Transverse colon (tissue), 4 donors: ENCODE data around the gene CCL16.

Experiments used
- CTCF ChIP-seq, 5 experiments: fragments of 200-600 bp in 3 of 5; fragments of 450-650 bp in 2 of 5; sonication (generic) in 3 of 5; IDR thresholded peaks; 1 replicate in 2 of 5; 2 replicates in 3 of 5; pipeline ENCODE4 v1.5.1; 2016 to 2017; ENCODE audit warnings: antibody characterized with exemption in 5 of 5, inconsistent platforms in 3 of 5, mild to moderate bottlenecking in 2 of 5, moderate library complexity in 1 of 5
- EP300 ChIP-seq: sonication (generic); formaldehyde crosslinking; IDR thresholded peaks from one replicate; pipeline ENCODE4 v1.6.1; 2017; ENCODE audit warnings: antibody characterized with exemption, low read depth
- POLR2A ChIP-seq: fragments of 450-650 bp; IDR thresholded peaks from one replicate; pipeline ENCODE4 v1.6.1; 2016; ENCODE audit warnings: antibody characterized with exemption, mild to moderate bottlenecking, moderate library complexity
- POLR2AphosphoS5 ChIP-seq, 3 donors: sonication (generic); formaldehyde crosslinking; IDR thresholded peaks; one replicate each; pipeline ENCODE4 v1.6.1; 2016; ENCODE audit warnings: antibody characterized with exemption in 3 of 3

GRCh38 chr17:35947156-35947585 is 34.1 kb downstream of the CCL16 start:
- peak; percentile 70 to 81 (median 76) for TF ChIP-seq CTCF (IDR thresholded peaks at IDR 0.05)
- TF ChIP-seq EP300: no peak
- TF ChIP-seq POLR2A: no peak
- no peak for TF ChIP-seq POLR2AphosphoS5 (IDR thresholded peaks at IDR 0.05)
